HG02852 (cell line): Measurements from ENCODE around the gene GTF3C4.
"Not testable (repeated sequence)": the region's sequence is repeated elsewhere in the genome, so short reads cannot be mapped to it uniquely, and the experiment has no call there.

ENCODE experiments used
- ATAC-seq: cut with Tn5 transposase; IDR thresholded peaks from one replicate; pipeline ENCODE4 v1.9.1; 2021; ENCODE audit warnings: mild to moderate bottlenecking, moderate library complexity; ENCODE audit not compliant: unreplicated experiment

GTF3C4 gene

GRCh38 chr9:132698989-132699388 lies 28.7 kb downstream of the GTF3C4 start:
- ATAC-seq: no peak

GRCh38 chr9:132699956-132700355 lies 29.7 kb downstream of the GTF3C4 start:
- ATAC-seq: no peak

GRCh38 chr9:132702254-132702653 lies 32.0 kb downstream of the GTF3C4 start:
- ATAC-seq: no peak

- no peak for ATAC-seq
Measured at GRCh38 chr9:132703336-132703735, 33.1 kb downstream of the GTF3C4 start.

DNA sequence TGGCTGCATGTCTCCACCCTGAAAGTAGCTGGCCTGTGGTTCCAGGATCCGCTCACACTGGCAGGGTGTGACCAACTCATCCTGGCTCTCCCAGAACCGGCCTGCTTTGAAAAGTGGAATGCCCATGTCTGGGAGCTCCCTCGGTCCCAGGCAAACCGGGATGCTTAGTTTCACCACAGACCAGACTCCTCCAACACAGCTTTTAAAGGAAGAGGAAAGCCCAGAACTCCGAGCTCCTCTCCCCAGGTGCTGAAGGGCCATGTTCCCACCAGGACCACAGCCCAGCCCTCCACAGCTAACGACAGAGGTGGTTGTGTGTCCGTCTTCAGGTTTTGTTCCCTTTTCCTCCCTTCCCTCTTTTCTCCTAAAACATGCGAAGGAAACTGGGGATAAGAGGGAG lies 38.0 kb downstream of the GTF3C4 start:
- ATAC-seq: no peak

DNA sequence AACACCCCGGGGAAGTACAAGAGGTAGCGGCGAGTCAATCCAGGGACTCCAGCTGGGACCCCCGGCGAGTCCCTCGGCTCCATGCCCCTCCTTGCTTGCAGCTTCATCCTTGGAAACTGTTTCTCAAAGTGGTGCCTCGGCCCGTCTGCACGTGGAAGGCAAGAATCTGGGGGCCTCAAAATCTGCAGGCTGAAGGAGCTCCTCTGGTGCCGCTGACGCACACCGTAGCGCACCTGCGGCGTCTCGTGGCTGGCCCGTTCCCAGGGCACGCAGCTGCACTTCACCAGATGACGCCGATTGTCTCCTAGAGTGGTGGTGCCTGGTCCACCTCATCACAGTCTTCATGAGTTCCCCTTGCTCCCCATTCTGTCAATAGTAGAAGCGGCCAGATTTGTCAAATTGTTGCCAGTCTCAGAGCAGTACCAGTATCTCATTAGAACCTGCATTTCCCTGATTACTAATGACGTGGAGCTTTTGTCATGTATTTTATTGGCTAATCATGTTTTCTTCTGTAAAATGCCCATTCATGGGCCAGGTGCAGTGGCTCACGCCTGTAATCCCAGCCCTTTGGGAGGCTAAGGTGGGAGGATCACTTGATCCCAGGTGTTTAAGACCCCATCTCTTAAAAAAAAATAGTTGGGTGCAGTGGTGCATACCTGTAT lies 38.6 kb downstream of the GTF3C4 start:
- ATAC-seq: no peak

DNA sequence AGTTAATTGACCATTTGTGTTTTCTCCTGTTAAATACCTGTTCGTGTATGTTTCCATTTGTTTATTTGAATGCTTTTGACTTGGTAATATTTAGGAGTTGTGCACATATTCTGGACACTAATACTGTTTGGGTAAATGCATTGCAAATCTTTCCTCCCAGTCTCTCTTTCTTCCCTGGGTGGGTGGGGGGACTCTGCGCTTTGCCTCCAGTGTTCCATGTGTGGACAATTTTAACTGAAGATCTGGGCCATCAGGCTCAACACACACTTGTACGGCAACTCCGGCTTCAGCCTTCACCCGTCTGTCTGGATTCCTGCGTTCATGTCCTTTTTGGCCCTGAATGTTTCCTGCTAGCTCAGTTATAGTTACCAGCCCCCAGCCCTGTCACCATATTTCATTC lies 40.1 kb downstream of the GTF3C4 start:
- ATAC-seq: no peak

- ATAC-seq: not testable (repeated sequence)
Measured at GRCh38 chr9:132711152-132711551, 40.9 kb downstream of the GTF3C4 start.

DNA sequence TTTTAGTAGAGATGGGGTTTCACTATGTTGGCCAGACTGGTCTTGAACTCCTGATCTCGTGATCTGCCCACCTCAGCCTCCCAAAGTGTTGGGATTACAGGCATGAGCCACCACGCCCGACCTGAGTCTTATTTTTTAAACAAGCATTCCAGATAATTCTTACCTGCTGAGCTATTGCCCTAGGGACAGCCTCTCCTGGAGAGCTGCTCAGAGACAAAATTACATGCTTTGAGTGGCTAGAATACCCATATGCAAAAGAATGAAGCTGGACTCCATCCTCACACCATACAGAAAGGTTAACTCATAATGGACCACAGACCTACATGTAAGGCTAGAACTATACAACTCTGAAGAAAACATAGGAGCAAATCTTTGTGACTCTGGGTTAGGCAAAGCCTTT lies 41.6 kb downstream of the GTF3C4 start:
- ATAC-seq: no peak

GRCh38 chr9:132712753-132713152 lies 42.5 kb downstream of the GTF3C4 start:
- no peak for ATAC-seq

DNA sequence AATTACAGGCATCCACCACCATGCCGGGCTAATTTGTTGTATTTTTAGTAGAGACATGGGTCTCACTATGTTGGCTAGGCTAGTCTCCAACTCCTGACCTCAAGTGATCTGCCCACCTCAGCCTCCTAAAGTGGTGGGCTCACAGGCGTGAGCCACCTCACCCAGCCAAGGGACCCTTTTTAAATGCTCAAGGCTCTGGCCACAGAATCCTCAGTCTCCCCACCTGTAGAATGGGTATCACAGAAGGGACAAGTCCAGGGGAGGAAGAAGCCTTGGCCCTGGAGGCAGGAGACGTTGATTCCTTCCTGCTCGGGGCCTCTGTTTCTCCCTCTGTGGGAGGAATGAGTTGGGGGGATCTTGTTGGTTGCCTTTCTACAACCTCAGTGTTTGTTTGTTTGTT lies 45.7 kb downstream of the GTF3C4 start:
- ATAC-seq: no peak

GRCh38 chr9:132717326-132717945 lies 47.2 kb downstream of the GTF3C4 start:
- ATAC-seq: no peak

GRCh38 chr9:132718381-132718928 lies 48.2 kb downstream of the GTF3C4 start:
- ATAC-seq: not testable (repeated sequence)

GRCh38 chr9:132721661-132722060 lies 51.4 kb downstream of the GTF3C4 start:
- ATAC-seq: no peak

GRCh38 chr9:132722564-132723065 lies 52.4 kb downstream of the GTF3C4 start:
- ATAC-seq: no peak

GRCh38 chr9:132723809-132724208 lies 53.5 kb downstream of the GTF3C4 start:
- no peak for ATAC-seq

DNA sequence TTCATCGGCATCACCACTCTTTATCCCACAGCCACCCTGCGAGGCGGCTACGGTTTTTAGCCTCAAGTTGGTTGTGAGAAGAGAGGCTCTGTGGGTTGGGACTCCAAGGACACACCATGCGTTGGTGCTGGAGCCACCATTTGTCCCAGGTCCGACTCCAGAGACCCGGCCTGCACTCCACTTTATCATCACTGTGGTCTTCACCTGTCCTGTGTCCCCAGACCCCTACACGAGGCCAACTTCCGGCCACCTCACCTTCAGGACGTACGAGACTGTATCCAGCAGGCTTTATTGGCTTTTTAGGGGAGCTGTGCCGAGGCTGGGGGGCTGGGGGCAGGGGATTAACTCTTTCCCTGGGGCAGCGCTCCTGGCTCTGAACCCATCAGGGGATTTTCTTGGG lies 55.0 kb downstream of the GTF3C4 start:
- no peak for ATAC-seq

DNA sequence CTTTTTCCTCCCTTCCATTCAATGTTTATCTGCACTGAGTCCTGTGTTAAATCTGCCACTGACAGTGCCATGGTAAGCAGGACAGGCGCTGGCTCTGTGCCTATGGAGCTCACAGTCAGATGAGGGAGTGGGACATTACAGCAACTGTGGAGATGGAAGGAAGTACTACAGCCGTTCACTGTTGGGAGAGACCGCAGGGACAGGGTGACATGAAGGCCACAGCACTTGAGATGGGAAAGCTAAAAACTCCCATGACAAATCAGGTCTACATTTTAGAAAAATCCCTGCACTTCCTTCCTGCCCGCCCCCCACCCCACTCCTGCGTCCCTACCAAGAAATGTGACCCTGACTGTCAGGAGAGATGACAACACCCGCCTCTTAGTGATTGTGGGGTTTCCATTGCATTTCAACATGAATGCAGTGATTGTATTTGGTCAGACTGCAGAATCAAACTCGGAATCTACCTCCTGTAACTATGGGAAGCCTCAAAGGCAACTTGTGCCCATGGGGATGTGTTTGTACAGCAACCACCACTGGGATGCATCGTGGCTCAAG lies 56.4 kb downstream of the GTF3C4 start:
- no peak for ATAC-seq

GRCh38 chr9:132728071-132728470 lies 57.8 kb downstream of the GTF3C4 start:
- ATAC-seq: no peak

GRCh38 chr9:132728497-132728896 lies 58.2 kb downstream of the GTF3C4 start:
- ATAC-seq: no peak

DNA sequence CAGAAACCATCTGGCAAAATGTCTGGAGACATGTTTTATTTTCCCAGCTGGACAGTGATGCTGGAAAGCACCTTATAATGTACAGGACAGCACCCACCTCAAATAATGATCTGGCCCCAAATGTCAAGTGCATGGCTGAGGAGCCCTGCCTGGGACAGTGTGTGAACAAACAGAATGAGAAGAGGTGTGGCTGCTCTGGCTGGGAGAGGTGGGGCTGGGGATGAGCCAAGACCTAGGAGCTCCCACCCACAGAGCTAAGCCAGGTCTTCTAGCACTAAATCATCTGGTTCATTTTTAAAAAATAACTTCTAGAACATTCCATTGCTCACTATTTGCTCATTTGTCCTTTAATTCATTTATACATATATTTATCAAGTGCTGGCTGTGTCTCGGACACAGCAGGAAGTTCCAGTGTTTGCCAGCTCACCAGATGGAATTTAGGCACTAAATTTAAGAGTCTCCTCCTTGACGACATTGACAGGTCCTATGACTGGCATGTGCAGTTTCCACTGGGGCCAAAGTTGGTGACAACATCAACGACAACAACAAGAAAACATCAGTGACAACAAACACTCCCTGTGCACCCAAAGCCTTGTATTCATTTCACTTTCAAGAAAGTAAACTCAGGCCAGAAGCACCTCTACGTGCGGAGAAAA lies 59.1 kb downstream of the GTF3C4 start:
- ATAC-seq: no peak
